Muscle of arm (tissue), 14 donors: ENCODE measurements around the gene ANKRD39. TPM values are rescaled to one million over a fixed set of nuclear protein-coding genes. Genes with fewer than 3 reads are reported as not detected.

Experiments used
- DNase-seq: peaks from one replicate; pipeline ENCODE4 v3.0.0-alpha.2; 2013
- long read RNA-seq, 11 donors: transcript quantifications; one replicate each; lab custom pipeline, GENCODE V29; 2026
- polyA plus RNA-seq, 12 donors: library from polyadenylated mRNA; unstranded; fragments of 120-200 nt; gene quantifications; one replicate each; pipeline ENCODE4 v1.2.1, GENCODE V29; 2013; ENCODE audit not compliant: insufficient read length in 12 of 12

Gene ANKRD39
- polyA plus RNA-seq: 1 to 10 TPM in 10 of 12 donors, not detected in 2; 5.5 to 9.4 (median 7.2) TPM
- long read RNA-seq, donor 1, transcript ANKRD39-201 (4 exons, 976 nt): major isoform, 5 of 12 reads
- long read RNA-seq, donor 1, partial matches to known transcripts: 7 of 12 reads
- long read RNA-seq, donor 1, other reads (novel, unspliced or antisense): 0 of 12 reads
- long read RNA-seq, donor 2, partial matches to known transcripts: 0 of 3 reads
- long read RNA-seq, donor 2, other reads (novel, unspliced or antisense): 0 of 3 reads
- long read RNA-seq, donor 3: 0 reads
- long read RNA-seq, donor 4, partial matches to known transcripts: 0 of 4 reads
- long read RNA-seq, donor 4, other reads (novel, unspliced or antisense): 0 of 4 reads
- long read RNA-seq, donor 5, partial matches to known transcripts: 0 of 4 reads
- long read RNA-seq, donor 5, other reads (novel, unspliced or antisense): 0 of 4 reads
- long read RNA-seq, donor 6, transcript ANKRD39-201 (4 exons, 976 nt): major isoform, 6 of 6 reads
- long read RNA-seq, donor 6, partial matches to known transcripts: 0 of 6 reads
- long read RNA-seq, donor 6, other reads (novel, unspliced or antisense): 0 of 6 reads
- long read RNA-seq, donor 7, transcript ANKRD39-201 (4 exons, 976 nt): major isoform, 5 of 5 reads
- long read RNA-seq, donor 7, partial matches to known transcripts: 0 of 5 reads
- long read RNA-seq, donor 7, other reads (novel, unspliced or antisense): 0 of 5 reads
- long read RNA-seq, donor 8, transcript ANKRD39-201 (4 exons, 976 nt): major isoform, 8 of 8 reads
- long read RNA-seq, donor 8, partial matches to known transcripts: 0 of 8 reads
- long read RNA-seq, donor 8, other reads (novel, unspliced or antisense): 0 of 8 reads
- long read RNA-seq, donor 9, transcript ANKRD39-201 (4 exons, 976 nt): major isoform, 6 of 6 reads
- long read RNA-seq, donor 9, partial matches to known transcripts: 0 of 6 reads
- long read RNA-seq, donor 9, other reads (novel, unspliced or antisense): 0 of 6 reads
- long read RNA-seq, donor 10, partial matches to known transcripts: 0 of 4 reads
- long read RNA-seq, donor 10, other reads (novel, unspliced or antisense): 0 of 4 reads
- long read RNA-seq, donor 11, transcript ANKRD39-201 (4 exons, 976 nt): major isoform, 7 of 7 reads
- long read RNA-seq, donor 11, partial matches to known transcripts: 0 of 7 reads
- long read RNA-seq, donor 11, other reads (novel, unspliced or antisense): 0 of 7 reads

GRCh38 chr2:96857667-96858372 is at the start of gene ANKRD39:
TSS of gene ANKRD39 (minus strand) at chr2:96858016. CDS start at chr2:96857987, 29 bp downstream.
- peak; percentile 99 for DNase-seq

- peak; percentile 88 for DNase-seq
These were observed 48.9 kb upstream of the ANKRD39 start for GRCh38 chr2:96906729-96907114.

GRCh38 chr2:96903815-96904214 is 46.0 kb upstream of the ANKRD39 start:
- no peak for DNase-seq

- no peak for DNase-seq
These were observed 45.5 kb upstream of the ANKRD39 start for GRCh38 chr2:96903318-96903717.

GRCh38 chr2:96900237-96900636 is 42.4 kb upstream of the ANKRD39 start:
- no peak for DNase-seq

- DNase-seq: no peak
These were observed 41.6 kb upstream of the ANKRD39 start for GRCh38 chr2:96899413-96899741.

GRCh38 chr2:96898641-96899412 is 41.0 kb upstream of the ANKRD39 start:
- DNase-seq: no peak

- DNase-seq: no peak
These were observed 40.3 kb upstream of the ANKRD39 start for GRCh38 chr2:96898135-96898505.

GRCh38 chr2:96897491-96898134 is 39.8 kb upstream of the ANKRD39 start:
- no peak for DNase-seq

- no peak for DNase-seq
These were observed 38.2 kb upstream of the ANKRD39 start for GRCh38 chr2:96895746-96896651.

- DNase-seq: no peak
These were observed 37.4 kb upstream of the ANKRD39 start for GRCh38 chr2:96895032-96895745.

GRCh38 chr2:96894151-96894531 is 36.3 kb upstream of the ANKRD39 start:
- no peak for DNase-seq

- DNase-seq: no peak
These were observed 35.7 kb upstream of the ANKRD39 start for GRCh38 chr2:96893289-96894150.

GRCh38 chr2:96891591-96892333 is 33.9 kb upstream of the ANKRD39 start:
- DNase-seq: no peak

GRCh38 chr2:96890726-96891385 is 33.0 kb upstream of the ANKRD39 start:
- no peak for DNase-seq

- DNase-seq: no peak
These were observed 32.4 kb upstream of the ANKRD39 start for GRCh38 chr2:96890252-96890651.
